Middle frontal gyrus (tissue), 1 donor: ENCODE measurements around the gene BSG.

Experiments used
- DNase-seq: peaks from one replicate; pipeline ENCODE4 v3.0.0-alpha.2; 2015; ENCODE audit warnings: low spot score; ENCODE audit errors: extremely low spot score

BSG gene

GRCh38 chr19:540867-541637 is 31.3 kb upstream of the BSG start:
- no peak for DNase-seq

- no peak for DNase-seq
Measured at GRCh38 chr19:541699-542098, 30.7 kb upstream of the BSG start.

DNA sequence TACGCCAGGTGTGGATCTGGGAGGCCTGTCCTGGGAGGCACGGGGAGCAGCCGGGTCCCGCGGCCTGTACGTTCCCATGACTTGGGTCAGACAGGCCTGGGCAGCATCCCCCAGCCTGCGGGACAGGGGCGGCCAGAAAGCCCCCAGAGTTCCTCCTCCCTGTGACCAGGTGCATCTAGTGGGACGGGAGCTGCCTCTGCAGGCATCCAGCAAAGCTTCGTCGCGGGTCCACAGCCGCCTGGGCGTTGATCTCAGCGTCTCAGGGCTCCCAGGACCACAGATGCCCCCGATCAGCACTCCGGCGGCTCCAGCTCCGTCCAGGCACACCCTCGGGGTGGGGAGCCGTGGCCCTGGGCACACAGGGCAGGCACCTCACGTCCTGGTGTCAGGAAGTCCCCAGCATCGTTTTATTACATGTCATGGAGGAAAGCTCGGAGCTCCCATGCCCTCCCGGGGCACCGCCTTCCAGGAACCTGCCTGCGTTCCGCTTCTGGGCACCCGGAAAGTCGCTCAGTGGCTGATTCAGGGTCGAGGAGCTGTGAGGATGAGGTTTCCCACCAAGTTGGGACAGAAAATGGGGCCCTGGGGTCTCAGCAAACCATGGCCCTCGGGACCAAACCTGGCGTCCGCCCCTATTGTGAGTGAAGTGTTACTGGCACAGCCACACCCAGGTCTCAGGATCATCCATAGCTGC is 30.1 kb upstream of the BSG start:
- no peak for DNase-seq

- DNase-seq, result no peak
Measured at GRCh38 chr19:543910-544608, 28.3 kb upstream of the BSG start, which contains the start of gene GZMM. TSS of gene GZMM (plus strand) at chr19:544053. CDS start at chr19:544072, 19 bp downstream.

GRCh38 chr19:547117-547516 is 25.3 kb upstream of the BSG start:
- no peak for DNase-seq

DNA sequence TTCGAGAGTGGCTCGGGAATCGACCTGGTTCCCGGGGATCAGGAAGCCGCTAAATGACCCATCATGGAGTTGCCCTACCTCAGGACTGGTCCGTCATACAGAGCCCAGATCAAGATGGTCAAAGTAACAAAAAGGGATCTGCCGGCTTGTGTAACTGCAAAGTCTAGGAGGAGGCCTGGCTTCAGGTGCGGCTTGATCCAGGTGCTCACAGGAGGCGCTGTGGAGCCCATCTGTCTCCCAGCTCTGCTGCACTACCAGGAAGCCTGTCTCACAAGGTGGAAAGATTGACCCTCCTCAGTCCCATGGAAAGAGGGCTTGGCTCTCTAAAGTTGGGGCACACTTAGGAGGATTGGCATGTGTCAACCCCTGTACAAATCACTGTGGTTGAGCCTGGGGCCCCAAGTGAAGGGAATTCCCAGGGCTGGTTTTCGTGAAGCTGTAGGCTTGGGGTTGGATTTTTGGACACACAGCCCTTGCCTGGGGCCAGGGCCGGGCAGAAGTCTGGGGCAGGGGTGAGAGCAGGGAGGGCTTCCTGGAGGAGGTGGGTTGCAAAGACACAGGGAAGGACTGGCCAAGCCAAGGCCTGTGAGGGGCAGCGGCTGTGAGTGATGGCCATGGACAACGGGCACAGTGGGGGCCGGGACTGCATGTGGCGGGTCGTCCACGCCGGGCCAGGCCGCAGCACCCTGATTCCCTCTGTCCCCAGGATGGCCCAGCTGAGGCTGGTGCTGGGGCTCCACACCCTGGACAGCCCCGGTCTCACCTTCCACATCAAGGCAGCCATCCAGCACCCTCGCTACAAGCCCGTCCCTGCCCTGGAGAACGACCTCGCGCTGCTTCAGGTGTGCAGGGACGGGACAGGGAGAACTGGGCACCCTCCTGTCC is 24.3 kb upstream of the BSG start:
- DNase-seq, result no peak

GRCh38 chr19:548886-549830 is 23.2 kb upstream of the BSG start:
- no peak for DNase-seq

DNA sequence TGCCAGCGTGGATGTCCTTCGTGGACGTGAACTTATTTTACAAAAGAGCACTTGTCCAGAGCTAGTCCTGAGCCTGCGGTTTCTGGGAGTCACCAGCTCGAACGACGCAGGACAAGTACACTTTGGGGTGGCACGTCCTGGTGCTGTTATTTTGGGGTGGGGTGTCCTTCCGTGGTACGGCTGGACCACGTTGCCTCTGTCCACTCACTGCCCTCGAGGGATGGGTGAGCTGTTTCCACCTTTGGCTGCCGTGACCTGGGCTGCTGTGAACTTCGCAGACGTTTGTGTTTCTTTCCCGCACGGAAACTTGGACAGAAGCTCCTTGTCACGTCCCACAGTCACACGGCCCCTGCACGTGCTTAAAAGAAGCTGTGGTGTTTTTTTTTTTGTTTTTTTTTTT is 17.6 kb upstream of the BSG start:
- no peak for DNase-seq

DNA sequence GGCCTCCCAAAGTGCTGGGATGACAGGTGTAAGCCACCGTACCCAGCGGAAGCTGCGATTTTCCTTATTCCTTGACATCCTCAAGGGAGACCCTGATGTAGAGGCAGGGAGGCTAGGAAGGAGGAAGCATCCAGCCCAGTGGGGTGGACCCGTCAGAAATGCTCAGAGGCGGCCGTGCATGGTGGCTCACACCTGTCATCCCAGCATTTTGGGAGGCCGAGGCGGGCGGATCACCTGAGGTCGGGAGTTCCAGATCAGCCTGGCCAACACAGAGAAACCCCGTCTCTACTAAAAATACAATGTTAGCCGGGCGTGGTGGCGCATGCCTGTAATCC is 17.0 kb upstream of the BSG start:
- no peak for DNase-seq

GRCh38 chr19:556611-557382 is 15.6 kb upstream of the BSG start:
- no peak for DNase-seq

DNA sequence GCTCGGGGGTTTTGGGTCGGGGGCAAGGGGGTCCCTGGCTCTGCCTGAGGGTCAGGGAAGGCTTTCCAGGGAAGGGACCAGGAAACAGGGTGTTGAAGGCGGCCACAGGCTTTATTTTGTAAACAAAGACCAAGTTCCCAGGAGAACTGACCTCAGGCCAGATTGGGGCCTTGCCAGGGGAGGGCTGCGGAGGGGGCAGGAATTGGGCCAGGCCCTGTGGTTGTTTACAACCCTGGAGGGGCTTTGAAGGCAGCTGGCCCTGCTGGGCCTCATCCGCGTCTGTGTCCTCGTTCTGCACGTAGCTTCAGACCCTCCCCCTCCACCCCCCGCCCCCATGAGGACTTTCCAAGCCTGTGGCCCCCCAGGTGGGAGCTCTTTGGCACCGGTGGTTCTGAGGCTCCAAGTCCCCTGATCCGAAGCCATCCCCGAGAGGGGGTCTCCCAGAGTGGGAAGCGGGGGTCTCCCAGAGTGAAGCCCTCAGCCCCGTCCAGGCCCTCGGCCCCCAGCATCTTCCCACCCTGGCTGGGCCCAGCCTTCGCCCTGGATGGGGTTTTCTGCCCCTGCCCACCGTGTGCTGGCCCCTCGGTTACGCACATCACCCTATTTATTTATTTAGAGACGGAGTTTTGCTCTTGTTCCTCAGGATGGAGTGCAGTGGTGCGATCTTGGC is 13.5 kb upstream of the BSG start:
- DNase-seq, result no peak

DNA sequence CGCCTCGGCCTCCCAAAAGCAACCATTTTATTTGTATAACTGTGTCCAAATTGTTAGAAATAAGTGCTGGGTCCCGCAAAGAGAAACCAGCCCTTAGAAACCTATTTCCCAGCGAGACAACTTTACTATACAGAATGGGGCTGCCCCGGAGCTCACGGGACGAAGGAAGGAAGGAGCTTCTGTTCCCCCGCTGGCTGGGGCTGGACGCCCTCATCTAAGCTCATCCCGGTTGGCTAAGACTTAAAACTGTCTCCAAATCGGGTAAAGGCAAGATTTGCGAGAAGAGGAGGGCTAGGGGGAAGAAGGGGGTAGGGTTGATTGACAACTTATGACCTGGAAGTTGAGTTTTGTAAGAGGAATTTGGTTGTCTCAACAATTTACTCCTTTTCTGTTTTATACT is 12.3 kb upstream of the BSG start:
- DNase-seq, result no peak

DNA sequence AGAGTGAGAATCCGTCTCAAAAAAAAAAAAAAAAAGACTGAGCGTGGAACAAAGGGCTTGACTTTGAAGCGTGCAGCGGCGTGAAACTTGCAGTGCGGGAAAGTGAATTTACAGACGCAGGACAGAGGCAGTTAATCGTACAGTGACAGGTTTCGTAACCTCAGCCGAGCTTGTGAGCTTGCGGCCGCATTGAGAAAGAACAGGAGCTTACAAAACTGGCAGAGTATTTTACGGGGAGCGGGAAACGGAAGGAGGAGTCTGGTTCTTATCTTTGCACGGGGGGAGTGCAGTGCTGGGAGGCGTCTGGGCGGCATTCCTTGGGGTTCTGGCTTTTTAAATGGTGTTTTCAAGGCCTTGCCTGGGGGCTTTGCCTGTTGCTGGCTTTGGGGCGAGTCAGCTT is 6.0 kb upstream of the BSG start:
- no peak for DNase-seq

DNA sequence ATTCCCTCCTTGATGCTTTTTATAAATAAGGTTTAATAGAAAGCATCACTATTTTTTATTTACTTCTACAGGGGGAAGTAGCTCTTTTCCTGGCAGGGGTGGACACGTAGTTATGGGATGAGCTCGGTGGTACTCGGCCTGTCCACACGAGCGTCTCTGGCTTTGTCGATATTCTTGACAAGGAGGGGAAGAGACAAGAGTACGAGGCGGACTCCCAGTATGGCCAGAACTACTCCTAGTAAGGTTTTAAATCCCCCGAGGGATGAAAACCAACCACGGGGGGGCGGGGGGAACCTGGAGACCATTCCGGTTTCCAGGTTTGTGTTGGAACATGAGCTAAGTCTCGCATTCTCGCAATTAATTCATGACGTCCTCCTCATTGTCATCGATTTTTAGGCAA is 5.6 kb upstream of the BSG start:
- DNase-seq, result no peak

DNA sequence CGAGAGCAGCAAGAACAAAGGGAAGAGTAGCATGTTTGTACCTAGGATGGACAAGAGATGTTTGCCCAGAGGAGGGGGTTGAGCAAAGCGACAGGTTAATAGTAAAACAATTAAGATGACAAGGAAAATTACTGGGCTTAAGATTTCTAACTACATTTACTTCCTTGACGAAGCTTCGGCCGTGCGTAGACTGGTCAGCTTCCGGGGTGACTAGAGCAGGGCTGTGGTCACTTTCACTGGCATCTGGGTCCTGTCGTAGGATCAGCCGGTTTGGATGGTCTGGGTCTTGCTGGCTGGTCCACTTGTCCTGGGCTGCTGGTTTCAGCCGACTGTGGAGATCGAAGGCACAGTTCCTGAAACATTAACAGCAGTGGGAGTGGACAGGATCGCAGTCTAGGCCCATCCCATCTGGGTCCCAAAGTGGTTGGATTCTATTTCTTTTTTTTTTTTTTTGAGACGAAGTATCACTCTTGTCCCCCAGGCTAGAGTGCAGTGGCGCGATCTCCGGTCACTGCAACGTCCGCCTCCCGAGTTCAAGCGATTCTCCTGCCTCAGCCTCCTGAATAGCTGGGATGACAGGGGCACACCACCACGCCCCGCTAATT is 5.0 kb upstream of the BSG start:
- no peak for DNase-seq

- no peak for DNase-seq
Measured at GRCh38 chr19:570251-570686, 2.1 kb upstream of the BSG start.

- no peak for DNase-seq
Measured at GRCh38 chr19:570937-571565, 1.3 kb upstream of the BSG start.

GRCh38 chr19:571566-571974 is 826 bp upstream of the BSG start:
- DNase-seq, result no peak
